Activated T-cell treated with anti-CD3 and anti-CD28 coated beads, Interleukin-2, amount 50 U/mL, for 4 hours (primary cell): ENCODE measurements around the gene KDM4C. TPM values are rescaled to one million over a fixed set of nuclear protein-coding genes. Genes with fewer than 3 reads are reported as not detected.
A peak's percentile ranks its signal among the peaks of the same experiment; 100 is the strongest.

Experiments
- ATAC-seq, 2 donors: fragments of 200-7000 bp; cut with Tn5 transposase; one replicate each; pipeline ENCODE4 v1.10.0; 2021
- DNase-seq: peaks from one replicate; pipeline ENCODE4 v3.0.0-alpha.2; 2020
- H3K27me3 Mint-ChIP-seq: one replicate; pipeline ENCODE4 v1.8.0; 2021; ENCODE audit warnings: low read depth, mixed read lengths
- H3K36me3 Mint-ChIP-seq: one replicate; pipeline ENCODE4 v1.8.0; 2022; ENCODE audit warnings: mixed read lengths; ENCODE audit not compliant: insufficient read depth
- H3K4me1 Mint-ChIP-seq: one replicate; pipeline ENCODE4 v1.8.0; 2021; ENCODE audit warnings: low read depth, mixed read lengths
- H3K4me3 Mint-ChIP-seq: one replicate; pipeline ENCODE4 v1.8.0; 2021; ENCODE audit warnings: mild to moderate bottlenecking, moderate library complexity, mixed read lengths
- H3K9me3 Mint-ChIP-seq: one replicate; pipeline ENCODE4 v1.8.0; 2021; ENCODE audit warnings: mixed read lengths
- total RNA-seq, 3 donors: library from RNA; stranded (reverse); gene quantifications; one replicate each; pipeline ENCODE4 v1.2.1, GENCODE V29; 2021

KDM4C gene
- total RNA-seq, 3 donors from 2014 or later = 22.9 to 26.5 (median 25.6) TPM

DNA sequence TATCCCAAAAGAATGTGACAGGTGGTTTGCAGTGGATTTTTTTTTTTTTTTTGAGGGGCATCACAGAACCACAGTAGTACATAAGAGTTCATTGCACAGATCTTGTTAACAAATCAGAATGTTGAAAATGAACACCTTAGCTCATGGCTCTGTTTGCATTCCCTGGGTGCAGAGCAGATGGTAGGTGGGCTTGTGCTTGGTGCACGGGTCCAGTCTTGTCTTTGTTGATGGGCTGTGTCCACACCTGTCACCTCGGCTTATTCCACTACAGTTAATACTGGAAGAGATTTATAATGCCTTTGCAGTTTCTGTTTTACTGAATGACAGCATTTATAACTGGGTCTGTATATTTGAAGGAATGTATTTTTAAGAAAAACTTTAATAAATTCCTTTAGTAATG is 146.6 kb downstream of the KDM4C start:
- Mint-ChIP-seq H3K4me3 (no peak overlapping the region), H3K36me3 (peaks cover 4% of the 10 kb centered on the region), H3K27me3 (no peaks in the 10 kb centered on the region), H3K9me3 (no peaks in the 10 kb centered on the region), H3K4me1 (peaks cover 22% of the 10 kb centered on the region)
- no peak for ATAC-seq
- no peak for DNase-seq

DNA sequence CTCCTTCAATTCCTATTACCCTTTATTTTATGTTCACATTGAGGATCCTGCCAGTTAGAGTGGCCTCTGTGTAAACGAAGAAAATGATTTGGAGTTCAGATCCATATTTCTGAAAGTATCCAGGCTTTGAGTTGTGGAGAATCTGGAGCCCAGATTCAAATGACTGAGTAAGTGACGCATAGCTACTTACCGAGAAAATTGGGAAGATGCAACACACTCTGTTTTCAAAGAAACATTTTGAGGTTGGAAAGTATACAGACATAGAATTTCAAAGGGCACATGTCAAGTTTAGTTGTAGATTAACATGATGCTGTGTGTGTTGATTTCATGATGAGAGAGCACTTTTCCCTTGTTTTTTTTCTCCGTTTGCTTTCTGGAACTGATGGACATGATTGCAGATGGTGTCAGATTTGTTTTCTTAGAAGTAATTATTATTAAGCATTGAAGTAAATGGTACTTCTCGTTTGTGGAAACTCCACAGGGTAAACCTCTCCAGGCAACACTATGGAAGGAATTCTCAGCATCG is 148.1 kb downstream of the KDM4C start:
- H3K27me3 Mint-ChIP-seq = no peaks in the 10 kb centered on the region
- no peak for DNase-seq
- ATAC-seq = no peak
- no peaks in the 10 kb centered on the region for H3K36me3 Mint-ChIP-seq
- peaks cover 23% of the 10 kb centered on the region for H3K4me1 Mint-ChIP-seq
- H3K9me3 Mint-ChIP-seq = no peaks in the 10 kb centered on the region
- H3K4me3 Mint-ChIP-seq = no peak overlapping the region

DNA sequence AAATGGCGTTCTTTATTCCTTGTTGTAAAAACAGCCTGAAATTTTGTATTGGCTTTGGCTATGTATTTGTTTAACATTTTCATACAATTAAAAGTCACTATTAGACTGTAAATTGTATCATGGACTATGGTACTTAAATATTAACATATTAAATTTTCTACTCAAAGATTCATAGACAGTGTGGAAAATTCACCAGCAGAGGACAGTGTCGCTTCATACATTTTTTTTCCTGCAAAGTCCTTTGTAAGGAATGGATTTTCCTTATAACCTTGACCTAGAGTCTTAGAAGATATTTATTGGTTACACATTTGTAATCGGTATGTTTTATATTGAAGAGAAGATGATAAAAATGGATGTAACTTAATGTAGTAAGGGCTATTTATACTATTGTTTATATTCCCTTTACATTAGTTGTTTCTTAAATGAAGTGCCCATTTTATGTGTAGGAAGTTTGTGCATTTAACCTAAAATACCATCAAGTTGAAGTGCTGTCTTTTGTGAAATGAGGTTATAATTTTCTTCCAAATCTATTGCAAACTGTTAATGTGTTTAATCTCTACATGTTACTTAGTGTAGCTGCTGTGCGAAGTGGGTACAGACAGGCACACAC is 150.1 kb downstream of the KDM4C start:
- ATAC-seq = no peak
- peaks cover 11% of the 10 kb centered on the region for H3K4me1 Mint-ChIP-seq
- H3K27me3 Mint-ChIP-seq = no peaks in the 10 kb centered on the region
- H3K9me3 Mint-ChIP-seq = no peaks in the 10 kb centered on the region
- no peak for DNase-seq
- H3K4me3 Mint-ChIP-seq = no peak overlapping the region
- peaks cover 5% of the 10 kb centered on the region for H3K36me3 Mint-ChIP-seq

DNA sequence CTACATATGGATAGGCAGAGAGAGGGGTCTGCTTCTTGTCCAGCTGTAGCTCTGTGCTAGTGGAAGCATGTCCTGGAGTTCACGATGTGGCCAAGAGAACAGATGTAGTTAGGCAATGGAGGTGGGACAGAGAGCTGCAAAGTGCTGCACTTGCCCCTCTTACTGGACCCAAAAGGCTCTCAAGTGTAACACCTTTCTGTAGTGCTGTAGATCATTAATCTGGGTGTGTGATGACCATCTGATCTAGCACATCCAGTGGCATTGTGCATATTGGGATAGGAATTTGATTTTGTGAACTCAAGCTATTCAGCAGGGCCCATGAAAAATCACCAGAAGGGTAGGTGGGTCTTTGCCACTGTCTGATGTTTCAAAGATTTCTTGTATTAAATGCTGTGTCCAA is 151.4 kb downstream of the KDM4C start:
- Mint-ChIP-seq H3K9me3 (no peaks in the 10 kb centered on the region), H3K4me1 (peaks cover 11% of the 10 kb centered on the region), H3K4me3 (no peak overlapping the region), H3K36me3 (peaks cover 5% of the 10 kb centered on the region), H3K27me3 (no peaks in the 10 kb centered on the region)
- no peak for ATAC-seq
- no peak for DNase-seq

DNA sequence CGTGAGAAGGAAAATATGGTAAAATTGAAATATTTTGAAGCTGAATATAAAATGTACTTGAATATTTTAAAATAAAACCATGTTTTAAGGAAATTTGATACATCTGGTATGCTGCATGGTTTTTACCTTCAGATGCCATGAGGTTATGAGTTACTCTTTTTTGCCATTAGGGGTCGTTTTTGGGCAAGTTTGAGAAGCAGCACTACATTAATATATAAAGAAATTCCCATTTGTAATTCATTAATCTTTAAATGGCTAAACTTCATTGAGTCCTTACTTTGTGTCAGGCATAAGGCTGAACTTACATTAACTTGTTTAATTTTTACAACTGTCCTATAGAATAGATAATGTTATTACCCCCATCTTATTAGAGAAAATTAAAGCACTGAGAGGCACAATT is 152.3 kb downstream of the KDM4C start:
- Mint-ChIP-seq H3K4me1 (peaks cover 11% of the 10 kb centered on the region), H3K27me3 (no peaks in the 10 kb centered on the region), H3K4me3 (no peak overlapping the region), H3K9me3 (no peaks in the 10 kb centered on the region), H3K36me3 (peaks cover 5% of the 10 kb centered on the region)
- no peak for DNase-seq
- ATAC-seq = no peak

DNA sequence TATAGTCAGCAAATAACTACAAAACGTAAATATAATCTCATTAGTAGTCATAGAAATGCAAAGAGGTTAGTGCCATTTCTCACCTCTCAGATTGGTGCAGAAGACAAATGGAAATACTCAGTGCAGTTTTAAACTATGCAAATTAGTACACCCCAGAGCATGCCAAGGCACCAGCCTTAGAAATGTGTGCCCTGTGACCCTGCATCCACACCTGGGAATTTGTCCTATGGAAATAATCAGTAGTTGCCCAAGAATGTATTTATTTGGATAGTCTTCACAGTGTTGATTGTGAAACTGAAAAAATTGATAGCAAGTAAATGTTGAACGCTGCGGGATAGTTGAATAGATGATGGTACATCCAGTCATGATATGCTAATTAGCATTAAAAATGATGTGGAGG is 152.7 kb downstream of the KDM4C start:
- Mint-ChIP-seq H3K27me3 (no peaks in the 10 kb centered on the region), H3K4me1 (peaks cover 11% of the 10 kb centered on the region), H3K9me3 (no peaks in the 10 kb centered on the region), H3K36me3 (peaks cover 5% of the 10 kb centered on the region), H3K4me3 (no peak overlapping the region)
- ATAC-seq = no peak
- DNase-seq = no peak

DNA sequence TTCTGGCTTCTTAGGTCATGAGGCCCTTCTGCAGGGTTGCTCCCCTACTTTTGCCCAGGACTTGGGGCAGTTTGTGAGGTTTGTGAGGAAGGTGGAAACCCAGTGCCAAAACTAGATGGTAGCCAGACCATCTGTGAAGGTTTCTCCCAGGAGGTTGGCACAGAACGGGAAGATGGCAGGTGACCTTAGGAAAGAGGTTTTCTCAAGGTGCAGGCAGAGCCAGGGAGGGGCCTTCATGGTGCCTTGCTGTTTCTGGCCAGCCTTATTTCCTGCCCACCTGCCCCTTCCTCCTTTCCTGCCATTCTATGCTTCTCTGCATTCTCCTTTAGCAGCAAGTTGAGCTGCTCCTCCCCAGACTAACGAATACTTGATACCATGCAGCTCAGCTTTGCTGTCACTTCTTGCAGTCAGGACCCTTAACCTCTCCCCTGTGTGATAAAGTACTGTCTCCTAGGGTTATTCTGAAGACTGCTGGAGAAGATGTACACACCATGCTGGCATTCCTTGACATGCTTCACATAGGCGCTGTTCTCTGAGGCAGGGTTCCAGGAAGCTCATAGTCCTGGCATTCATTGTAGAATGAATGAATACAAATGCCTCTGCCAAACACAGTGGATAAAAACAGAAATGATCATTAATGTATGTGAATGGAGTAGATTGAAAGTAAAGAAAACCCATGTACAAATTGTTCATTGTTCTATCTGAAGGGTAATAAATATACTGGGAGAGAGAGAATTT is 154.3 kb downstream of the KDM4C start:
- no peaks in the 10 kb centered on the region for H3K27me3 Mint-ChIP-seq
- no peaks in the 10 kb centered on the region for H3K9me3 Mint-ChIP-seq
- peaks cover 15% of the 10 kb centered on the region for H3K4me1 Mint-ChIP-seq
- H3K36me3 Mint-ChIP-seq = peaks cover 7% of the 10 kb centered on the region
- ATAC-seq (no peak), DNase-seq (no peak)
- H3K4me3 Mint-ChIP-seq = no peak overlapping the region

DNA sequence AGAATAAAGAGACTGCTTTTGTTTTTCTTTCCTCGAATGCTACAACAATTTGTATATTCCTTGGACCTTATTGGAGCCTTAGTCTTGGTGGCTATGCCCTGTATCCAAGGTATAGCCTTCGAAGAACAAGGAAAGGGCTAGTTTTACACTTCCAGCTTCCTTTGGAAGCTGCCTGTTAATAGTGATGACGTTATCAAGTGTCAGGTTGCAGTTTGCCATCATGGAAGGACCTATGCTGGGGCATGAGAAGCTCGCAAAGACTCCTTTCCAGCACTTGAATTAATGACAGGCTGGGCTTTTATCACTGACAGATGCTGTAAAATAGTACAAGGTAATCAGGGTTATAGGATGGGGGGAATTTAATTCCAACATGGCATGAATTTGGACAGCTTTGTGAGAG is 157.9 kb downstream of the KDM4C start:
- DNase-seq (no peak), ATAC-seq (no peak)
- peaks cover 16% of the 10 kb centered on the region for H3K36me3 Mint-ChIP-seq
- no peaks in the 10 kb centered on the region for H3K27me3 Mint-ChIP-seq
- H3K9me3 Mint-ChIP-seq = no peaks in the 10 kb centered on the region
- no peak overlapping the region for H3K4me3 Mint-ChIP-seq
- H3K4me1 Mint-ChIP-seq = peaks cover 17% of the 10 kb centered on the region

DNA sequence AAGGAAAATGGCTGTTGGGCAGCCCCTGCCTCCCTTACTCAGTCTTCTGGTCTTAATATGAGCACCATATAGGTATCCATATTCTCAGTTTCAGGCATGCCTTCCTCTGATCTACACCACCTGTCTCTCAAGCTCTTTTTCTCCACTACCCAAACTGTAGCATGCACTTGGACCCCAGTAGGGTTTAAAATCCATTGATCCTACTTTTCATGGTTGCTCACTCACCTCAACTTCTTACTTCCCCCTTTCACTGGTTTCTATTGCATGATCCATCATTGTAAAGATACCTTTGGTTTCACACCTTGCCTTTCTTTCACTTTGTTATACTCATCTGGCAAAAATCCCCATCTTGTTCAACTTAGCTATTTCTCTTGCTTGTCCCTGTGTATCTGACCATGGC is 159.4 kb downstream of the KDM4C start:
- DNase-seq (no peak), ATAC-seq (peak; percentile 25 to 30)
- Mint-ChIP-seq H3K36me3 (peaks cover 26% of the 10 kb centered on the region), H3K27me3 (no peaks in the 10 kb centered on the region), H3K9me3 (no peaks in the 10 kb centered on the region), H3K4me3 (no peak overlapping the region), H3K4me1 (peaks cover 28% of the 10 kb centered on the region)

DNA sequence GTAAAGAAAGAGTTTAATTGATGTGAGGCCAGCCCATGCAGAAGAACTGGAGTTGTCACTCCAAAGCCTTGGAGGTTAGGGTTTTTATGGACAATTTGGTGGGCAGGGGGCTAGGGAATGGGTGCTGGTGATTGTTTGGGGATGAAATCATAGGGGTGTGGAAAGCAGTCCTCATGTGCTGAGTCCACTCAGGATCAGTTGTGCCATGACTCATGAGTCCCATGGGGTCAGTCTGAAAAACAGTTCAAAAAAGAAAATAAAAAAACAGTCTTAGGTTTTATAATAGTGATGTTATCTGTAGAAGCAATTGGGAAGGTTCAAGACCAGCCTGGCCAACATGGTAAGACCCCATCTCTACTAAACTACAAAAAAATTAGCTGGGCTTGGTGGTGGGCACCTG is 162.3 kb downstream of the KDM4C start:
- Mint-ChIP-seq H3K4me1 (peaks cover 38% of the 10 kb centered on the region), H3K36me3 (peaks cover 34% of the 10 kb centered on the region), H3K9me3 (no peaks in the 10 kb centered on the region), H3K4me3 (no peak overlapping the region), H3K27me3 (no peaks in the 10 kb centered on the region)
- no peak for ATAC-seq
- no peak for DNase-seq

DNA sequence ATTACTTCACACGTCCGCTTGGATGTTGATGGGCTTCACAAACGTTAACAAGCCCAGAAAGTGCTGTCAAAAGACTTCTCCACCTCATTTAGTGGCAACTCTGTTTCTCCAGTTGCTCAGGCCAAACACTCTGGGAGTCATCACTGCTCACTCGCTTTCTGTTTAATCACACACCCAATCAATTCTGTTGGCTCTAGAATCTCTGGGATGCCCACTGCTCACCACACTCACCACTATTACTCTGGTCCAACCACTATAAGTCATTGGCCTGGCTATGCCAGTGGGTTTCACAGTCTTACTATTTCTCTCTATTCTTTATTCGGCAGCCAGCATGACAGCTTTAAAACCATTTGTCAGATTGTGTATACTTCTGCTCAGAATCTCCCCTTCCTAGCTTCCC is 163.5 kb downstream of the KDM4C start:
- Mint-ChIP-seq H3K36me3 (peaks cover 38% of the 10 kb centered on the region), H3K9me3 (no peaks in the 10 kb centered on the region), H3K27me3 (no peaks in the 10 kb centered on the region), H3K4me1 (peaks cover 35% of the 10 kb centered on the region), H3K4me3 (no peak overlapping the region)
- ATAC-seq = no peak
- DNase-seq = no peak

DNA sequence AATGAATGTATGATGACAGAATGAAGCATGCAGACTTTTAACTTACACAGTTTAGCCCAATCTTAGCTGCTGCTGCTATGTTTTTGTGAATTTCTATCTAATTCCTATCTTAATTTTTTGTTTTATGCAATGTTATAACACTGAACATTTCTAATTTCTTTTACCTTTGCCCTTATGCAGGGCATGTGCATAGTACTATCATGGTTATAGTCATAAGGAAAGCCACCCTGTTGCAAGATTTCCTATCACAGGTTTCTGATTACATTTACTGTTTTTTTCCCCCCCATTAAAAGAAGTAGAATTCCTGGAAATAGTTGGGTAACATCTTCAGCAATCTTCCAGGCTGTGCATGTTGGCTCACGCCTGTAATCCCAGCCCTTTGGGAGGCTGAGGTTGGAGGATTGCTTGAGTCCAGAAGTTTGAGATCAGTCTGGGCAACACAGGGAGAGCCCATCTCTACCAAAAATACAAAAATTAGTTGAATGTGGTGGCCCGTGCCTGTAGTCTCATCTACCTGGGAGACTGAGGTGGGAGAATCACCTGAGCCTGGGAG is 164.4 kb downstream of the KDM4C start:
- DNase-seq (no peak), ATAC-seq (no peak)
- Mint-ChIP-seq H3K4me3 (no peak overlapping the region), H3K9me3 (no peaks in the 10 kb centered on the region), H3K4me1 (peaks cover 37% of the 10 kb centered on the region), H3K36me3 (peaks cover 35% of the 10 kb centered on the region), H3K27me3 (no peaks in the 10 kb centered on the region)

DNA sequence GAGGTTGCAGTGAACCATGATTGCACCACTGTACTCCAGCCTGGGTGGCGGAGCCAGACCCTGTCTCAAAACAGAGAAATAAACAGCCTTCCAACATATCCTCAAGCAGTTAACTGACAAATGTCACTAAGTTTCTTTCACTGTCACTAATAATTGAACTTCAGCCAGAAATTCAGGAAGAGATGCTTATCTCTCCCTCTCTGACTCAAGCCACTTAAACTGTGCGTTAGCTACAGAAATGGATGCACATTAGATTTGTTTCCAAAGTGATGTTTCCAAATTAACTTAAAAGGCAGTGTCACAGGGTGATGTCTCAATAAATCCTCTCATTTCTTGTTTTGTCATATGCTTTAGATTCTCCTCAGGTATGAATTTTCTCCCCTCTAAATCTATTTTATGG is 164.9 kb downstream of the KDM4C start:
- DNase-seq = no peak
- H3K4me1 Mint-ChIP-seq = peaks cover 35% of the 10 kb centered on the region

DNA sequence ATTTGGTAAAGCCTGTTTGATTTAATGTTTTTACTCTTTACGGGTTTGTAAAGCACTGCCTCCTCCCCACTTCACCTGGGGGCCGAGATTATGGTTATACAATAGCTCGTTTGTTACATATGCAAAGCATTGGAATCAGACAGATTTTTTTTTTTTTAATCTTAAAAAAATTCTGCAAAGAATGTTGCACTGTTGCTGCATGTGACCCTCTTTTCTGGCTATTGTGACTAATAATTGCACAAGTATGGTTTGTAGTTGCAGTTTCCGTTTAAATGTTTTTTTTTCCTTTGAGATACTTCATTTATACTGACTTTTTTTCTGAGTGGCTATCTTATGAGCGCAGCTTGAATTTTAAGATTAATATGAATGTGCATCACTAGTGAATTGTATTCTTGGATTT is 165.3 kb downstream of the KDM4C start:
- DNase-seq = no peak
- no peak for ATAC-seq
- no peak overlapping the region for H3K4me3 Mint-ChIP-seq
- no peaks in the 10 kb centered on the region for H3K27me3 Mint-ChIP-seq
- H3K4me1 Mint-ChIP-seq = peaks cover 38% of the 10 kb centered on the region
- H3K9me3 Mint-ChIP-seq = no peaks in the 10 kb centered on the region
- peaks cover 33% of the 10 kb centered on the region for H3K36me3 Mint-ChIP-seq

More for the DNA sequence above, 164.9 kb downstream of the KDM4C start:
- peaks cover 33% of the 10 kb centered on the region for H3K36me3 Mint-ChIP-seq
- no peaks in the 10 kb centered on the region for H3K9me3 Mint-ChIP-seq
- H3K27me3 Mint-ChIP-seq = no peaks in the 10 kb centered on the region
- no peak overlapping the region for H3K4me3 Mint-ChIP-seq
- no peak for ATAC-seq

DNA sequence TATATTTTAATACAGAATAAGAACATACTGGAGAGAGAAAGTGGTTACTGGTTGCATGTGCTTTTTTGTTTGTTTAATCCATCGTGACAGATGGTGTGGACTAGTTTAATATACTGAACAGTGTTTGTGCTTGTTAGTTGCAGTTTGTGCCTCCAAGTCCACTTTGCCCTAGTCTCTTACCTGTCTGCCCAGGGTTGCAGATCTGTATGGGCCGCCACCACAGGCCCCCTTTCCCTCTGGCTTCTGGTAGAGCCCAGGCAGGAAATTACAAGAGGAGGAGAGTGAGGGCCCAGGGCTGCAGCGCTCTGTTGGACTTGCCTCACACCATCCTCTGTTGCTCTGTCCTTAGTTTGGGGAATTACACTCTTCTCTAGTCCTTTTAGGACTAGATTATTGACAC is 166.4 kb downstream of the KDM4C start:
- Mint-ChIP-seq H3K9me3 (no peaks in the 10 kb centered on the region), H3K4me1 (peaks cover 45% of the 10 kb centered on the region), H3K27me3 (no peaks in the 10 kb centered on the region), H3K36me3 (peaks cover 31% of the 10 kb centered on the region), H3K4me3 (no peak overlapping the region)
- ATAC-seq (no peak), DNase-seq (no peak)
